C4-2B (cell line): Measurements from ENCODE around the gene METTL4.

Experiments used
- H3K27ac ChIP-seq: fragments of 450-650 bp; 2 replicates; pipeline ENCODE4 v1.5.1; 2017
- CTCF ChIP-seq: fragments of 450-650 bp; conservative IDR thresholded peaks from 2 replicates; pipeline ENCODE4 v1.5.1; 2017; ENCODE audit warnings: mild to moderate bottlenecking
- ZFX ChIP-seq: fragments of 450-650 bp; IDR thresholded peaks from 2 replicates; pipeline ENCODE4 v1.6.1; 2017

Gene METTL4

DNA sequence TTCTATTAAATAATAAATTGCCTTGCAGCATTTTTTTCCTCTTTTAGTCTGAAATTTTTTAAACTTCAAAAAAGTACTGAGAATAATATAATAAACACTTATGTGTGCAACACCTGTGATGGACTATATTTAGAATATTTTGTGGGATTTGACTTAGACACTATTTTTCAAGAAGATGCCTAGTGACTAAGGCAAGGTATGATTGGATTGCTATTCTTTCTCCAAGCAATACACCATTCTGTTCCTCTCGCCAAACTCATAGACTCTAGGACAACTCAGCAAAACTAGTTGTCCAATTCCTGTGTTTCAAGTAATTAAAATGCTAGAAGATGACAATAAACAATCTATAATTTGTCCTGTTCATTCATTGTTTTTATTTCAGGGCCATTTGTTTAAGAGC, 75.9 kb downstream of the METTL4 start:
- TF ChIP-seq ZFX (no peak), CTCF (no peak)
- no peak overlapping the region for H3K27ac ChIP-seq

- TF ChIP-seq ZFX (no peak), CTCF (no peak)
- no peak overlapping the region for H3K27ac ChIP-seq
Measured at GRCh38 chr18:2494921-2495320, 76.4 kb downstream of the METTL4 start.
